Activated T-cell treated with anti-CD3 and anti-CD28 coated beads for 24 hours (primary cell): ENCODE results near the gene GM2A.
"Not testable (repeated sequence)": the region's sequence is repeated elsewhere in the genome, so short reads cannot be mapped to it uniquely, and the experiment has no call there.

Source experiments
- DNase-seq: peaks from one replicate; pipeline ENCODE4 v3.0.0-alpha.2; 2020; ENCODE audit warnings: low read depth

GM2A gene

GRCh38 chr5:151228986-151229385 is 24.0 kb upstream of the GM2A start:
- no peak for DNase-seq

DNA sequence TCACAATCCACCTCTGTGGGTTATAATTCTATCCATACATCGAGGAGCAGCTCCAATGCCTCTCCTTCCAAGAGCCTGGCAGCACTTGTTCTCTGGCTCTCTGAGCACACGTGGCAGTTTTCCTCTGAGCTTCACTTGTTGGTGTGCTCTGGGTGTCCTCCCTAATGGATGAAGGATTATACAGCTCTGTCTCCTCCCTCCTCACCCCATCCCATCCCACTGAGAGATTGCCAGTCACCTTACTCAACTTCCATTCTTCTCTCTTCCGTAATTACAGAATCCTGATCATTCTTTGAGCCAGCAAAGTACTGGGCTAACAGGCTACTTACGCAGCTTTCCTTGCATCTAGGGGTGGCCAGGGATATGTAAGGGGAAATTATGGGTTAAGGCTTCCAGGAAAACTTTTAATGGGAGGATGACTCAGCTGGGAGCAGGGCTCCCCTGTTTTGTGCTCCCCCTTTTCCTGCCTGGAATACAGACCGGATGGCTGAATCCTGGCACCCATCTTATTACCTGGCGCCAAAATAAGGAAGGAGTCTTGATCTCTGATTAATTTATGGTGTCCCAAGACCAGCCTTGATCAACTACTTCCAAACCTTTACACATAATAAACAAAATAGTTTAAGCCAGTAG is 22.8 kb upstream of the GM2A start:
- no peak for DNase-seq

DNA sequence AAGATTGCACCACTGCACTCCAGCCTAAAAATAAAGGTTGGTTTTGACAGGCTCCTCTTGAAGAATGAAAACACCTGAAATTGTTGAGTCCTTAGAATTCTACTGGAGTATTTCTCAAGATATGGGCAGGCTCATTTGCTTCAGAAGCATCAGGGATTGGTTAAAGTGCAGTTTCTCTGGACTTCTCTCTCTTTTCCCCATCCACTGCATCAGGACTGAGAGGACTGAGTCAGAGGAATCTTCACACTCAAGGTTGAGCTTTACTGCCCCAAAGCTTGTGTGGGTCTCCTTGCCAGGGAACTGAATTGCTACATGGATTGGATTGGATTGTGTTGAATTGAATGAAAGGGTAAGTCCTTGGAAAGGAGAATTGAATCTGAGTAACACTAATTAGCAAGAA is 21.6 kb upstream of the GM2A start:
- no peak for DNase-seq

- DNase-seq: no peak
Observed at GRCh38 chr5:151233616-151234085, 19.3 kb upstream of the GM2A start.

GRCh38 chr5:151234476-151235238 is 18.3 kb upstream of the GM2A start:
- DNase-seq: no peak

DNA sequence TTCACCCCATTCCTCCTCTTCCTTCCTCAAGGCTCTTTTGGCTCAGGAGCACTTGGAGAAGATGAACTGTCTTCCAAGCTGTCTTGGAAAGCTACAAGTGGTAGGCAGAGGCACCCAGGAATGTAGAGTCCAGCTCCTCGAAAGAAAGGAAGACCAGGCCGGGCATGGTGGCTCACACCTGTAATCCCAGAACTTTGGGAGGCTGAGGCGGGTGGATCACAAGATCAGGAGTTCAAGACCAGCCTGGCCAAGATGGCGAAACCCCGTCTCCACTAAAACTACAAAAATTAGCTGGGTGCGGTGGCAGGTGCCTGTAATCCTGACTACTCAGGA is 17.8 kb upstream of the GM2A start:
- DNase-seq: not testable (repeated sequence)

- no peak for DNase-seq
Observed at GRCh38 chr5:151236888-151237287, 16.1 kb upstream of the GM2A start.

- no peak for DNase-seq
Observed at GRCh38 chr5:151237685-151238084, 15.3 kb upstream of the GM2A start.

DNA sequence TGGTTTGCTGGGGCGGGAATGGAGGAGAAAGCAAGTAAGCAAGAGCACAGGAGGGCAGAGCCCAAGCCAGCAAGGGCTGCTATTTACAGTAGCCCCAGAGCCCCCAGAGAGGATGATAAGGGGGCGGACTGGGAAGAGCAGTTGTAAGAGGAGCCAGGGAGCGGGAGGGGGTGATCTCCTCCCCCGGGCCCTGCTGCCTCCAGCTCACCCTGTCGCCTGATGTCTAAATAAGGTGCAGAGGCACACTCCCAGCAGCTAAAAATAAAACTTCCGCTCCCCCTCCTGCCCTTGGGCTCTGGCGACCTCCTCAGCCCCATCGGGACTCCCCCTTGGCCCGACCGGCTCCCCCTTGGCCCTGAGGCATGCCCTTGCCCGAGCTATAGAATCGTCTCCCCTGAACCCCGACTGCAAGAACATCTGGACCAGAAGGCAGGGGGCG is 14.7 kb upstream of the GM2A start:
- DNase-seq: no peak

DNA sequence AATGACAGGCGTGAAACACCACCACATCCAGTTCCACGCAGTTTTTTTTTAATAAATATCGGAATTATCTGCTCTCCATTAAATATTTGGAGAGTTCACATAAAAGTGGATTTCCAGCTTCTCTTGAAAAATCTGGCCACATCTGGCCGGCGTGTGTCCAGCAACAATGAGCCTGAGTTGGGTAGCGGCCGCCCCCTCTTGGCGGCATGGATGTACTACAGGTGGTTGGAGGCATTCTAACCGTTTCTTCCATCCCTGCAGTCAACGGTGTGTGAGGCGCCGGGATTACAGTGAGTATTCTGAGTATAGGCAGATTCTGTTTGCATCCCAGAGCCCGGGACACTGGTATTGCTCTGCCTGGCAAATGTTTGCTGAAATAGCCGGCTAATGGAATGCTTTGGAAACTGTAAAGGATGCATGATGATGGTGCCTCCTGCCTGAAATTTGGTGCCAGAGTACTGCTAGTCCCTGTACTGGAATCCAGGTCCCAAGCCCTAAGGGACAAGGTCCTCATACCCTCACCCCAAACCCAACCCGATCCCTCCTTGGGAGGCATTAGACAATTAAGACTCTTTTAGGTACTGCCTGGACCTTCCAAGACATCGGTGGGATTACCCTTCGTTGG is 13.6 kb upstream of the GM2A start:
- DNase-seq: peak; percentile 45

GRCh38 chr5:151240268-151240835 is 12.6 kb upstream of the GM2A start:
- DNase-seq: not testable (repeated sequence)

DNA sequence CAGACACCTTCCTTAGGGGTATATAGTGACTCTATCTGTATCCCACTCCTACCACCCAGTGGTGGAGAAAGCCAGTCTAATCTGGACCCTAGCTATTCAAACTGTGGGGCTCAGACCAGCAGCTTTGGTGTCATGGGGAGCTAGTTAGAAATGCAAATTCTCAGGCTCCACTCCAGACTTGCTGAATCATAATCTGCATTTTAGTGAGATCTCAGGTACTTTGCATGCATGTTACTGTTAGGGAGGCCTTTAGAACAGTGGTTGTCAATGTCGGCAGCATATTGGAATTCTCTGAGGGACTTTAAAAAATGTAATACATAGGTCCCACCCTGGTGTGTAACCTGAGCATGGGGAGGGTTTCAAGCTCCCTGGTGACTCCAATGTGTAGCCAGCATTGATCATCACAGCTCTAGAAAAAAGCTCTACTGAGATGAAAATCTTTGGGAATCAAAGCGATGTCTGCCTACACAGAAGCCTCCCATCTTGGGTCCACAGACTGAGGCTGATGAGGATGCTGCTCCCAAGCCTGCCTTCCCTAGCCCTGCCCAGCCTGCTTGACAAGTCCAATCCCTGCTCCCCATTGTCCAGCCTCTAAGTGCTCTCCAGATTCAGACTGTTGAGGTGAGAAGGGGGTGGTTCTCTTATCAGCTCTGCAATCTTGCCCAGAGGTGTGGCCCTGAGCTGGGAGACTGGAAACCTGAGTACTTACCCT is 11.9 kb upstream of the GM2A start:
- DNase-seq: no peak

GRCh38 chr5:151243127-151243526 is 9.9 kb upstream of the GM2A start:
- DNase-seq: no peak

DNA sequence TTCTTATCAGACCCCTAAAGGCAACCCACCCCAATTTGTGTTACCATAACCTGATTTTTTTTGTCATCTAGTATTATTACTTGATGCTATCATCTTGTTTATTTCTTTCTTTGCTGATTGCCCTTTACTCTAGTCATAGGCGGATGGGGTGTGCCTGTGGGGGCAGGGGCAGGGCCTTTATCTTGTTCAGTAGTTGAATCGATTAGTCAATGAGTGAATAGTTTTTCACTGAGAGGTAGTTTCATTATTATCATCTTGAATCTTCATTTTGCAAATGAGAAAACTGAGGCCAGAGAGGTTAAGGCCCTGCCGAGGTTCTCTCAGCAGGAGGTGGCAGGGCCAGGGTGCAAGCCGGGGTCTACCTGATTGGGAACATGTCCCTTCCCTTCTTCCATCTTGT is 9.4 kb upstream of the GM2A start:
- DNase-seq: no peak

DNA sequence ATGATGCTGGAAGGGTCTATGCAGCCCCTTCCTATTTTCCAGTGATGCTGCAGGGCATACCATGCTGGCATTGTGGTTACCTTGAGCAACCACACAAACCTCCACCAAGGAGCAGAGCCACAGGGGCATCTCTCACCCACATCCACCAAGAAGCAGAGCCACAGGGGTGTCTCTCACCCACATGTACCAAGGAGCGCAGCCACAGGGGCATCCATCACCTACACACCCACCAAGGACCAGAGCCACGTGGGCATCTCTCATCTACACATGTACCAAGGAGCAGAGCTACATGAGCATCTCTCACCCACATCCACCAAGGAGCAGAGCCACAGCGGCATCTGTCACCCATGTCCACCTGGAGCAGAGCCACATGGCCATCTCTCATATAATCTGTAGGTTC is 8.8 kb upstream of the GM2A start:
- no peak for DNase-seq

GRCh38 chr5:151245680-151246219 is 7.2 kb upstream of the GM2A start:
- no peak for DNase-seq

- no peak for DNase-seq
Observed at GRCh38 chr5:151248651-151249050, 4.3 kb upstream of the GM2A start.

DNA sequence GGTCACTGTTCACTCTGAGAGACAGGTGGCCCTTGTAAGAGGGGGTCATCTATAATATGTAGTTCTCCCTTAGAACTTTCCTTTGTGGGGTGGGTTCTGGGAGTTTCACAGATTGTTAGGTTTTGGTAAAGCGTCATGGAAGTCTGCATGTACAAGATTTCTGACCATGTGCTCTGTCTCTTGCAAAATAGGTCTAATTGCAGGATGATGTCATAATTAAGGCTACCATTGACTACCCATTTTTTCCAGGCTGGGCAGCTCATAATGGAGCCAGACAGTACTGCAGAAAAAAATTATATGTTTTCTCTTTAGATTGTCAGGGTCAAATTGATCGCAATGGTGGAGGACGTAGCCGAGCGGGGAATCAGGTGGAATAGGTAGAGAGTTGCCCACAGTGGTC is 3.7 kb upstream of the GM2A start:
- no peak for DNase-seq

DNA sequence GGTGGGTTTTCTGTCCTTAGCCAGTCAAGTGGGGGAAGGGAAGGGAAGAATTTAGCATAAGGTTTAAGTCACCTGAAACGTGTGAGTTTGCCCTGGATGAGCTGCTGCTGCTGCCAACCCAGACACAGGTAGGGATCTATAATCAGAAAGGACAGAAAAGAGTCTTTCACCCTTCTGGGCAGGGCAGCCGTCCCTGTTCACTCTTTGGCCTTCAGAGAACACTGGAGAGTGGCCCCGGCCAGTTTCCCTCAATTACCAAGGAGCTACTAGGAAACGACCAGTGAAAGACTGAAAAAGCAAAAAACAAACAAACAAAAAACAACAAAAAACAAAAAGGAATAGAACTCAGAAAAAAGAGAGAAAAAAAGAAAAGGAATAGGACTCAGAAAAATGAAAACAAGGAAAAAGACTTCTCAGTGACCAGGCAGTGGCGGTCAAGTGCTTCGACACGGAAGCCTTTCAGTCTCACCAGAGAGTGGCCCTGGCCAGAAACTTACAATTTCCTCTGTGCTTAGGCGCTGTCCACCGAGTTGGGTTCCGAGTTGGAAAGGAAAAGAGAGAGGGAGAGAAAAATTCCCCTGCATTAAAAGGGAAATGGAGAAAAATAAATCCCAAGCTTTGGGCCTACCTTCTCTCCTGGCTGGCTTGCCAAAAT is 2.5 kb upstream of the GM2A start:
- no peak for DNase-seq

GRCh38 chr5:151251001-151251551 is 1.9 kb upstream of the GM2A start:
- DNase-seq: no peak

GRCh38 chr5:151251621-151252020 is 1.4 kb upstream of the GM2A start:
- DNase-seq: no peak
